HG03520 (cell line): ENCODE results near the gene PTPN6.

Experiments used
- ATAC-seq: cut with Tn5 transposase; IDR thresholded peaks from one replicate; pipeline ENCODE4 v1.9.1; 2021; ENCODE audit warnings: mild to moderate bottlenecking, moderate library complexity; ENCODE audit not compliant: unreplicated experiment

The PTPN6 gene

GRCh38 chr12:6921996-6922946 is 28.9 kb upstream of the PTPN6 start:
- ATAC-seq: no peak

- no peak for ATAC-seq
Measured at GRCh38 chr12:6923003-6923732, 28.0 kb upstream of the PTPN6 start.

GRCh38 chr12:6923851-6924250 is 27.3 kb upstream of the PTPN6 start:
- no peak for ATAC-seq

GRCh38 chr12:6925239-6925539 is 26.0 kb upstream of the PTPN6 start:
- ATAC-seq: no peak

- no peak for ATAC-seq
Measured at GRCh38 chr12:6925540-6926279, 25.4 kb upstream of the PTPN6 start.

- ATAC-seq: no peak
Measured at GRCh38 chr12:6927379-6928021, 23.7 kb upstream of the PTPN6 start, which contains the start of gene ATN1. TSS of gene ATN1 (plus strand) at chr12:6927959. CDS start at chr12:6934002, 6,043 bp downstream.

GRCh38 chr12:6928022-6928702 is 23.0 kb upstream of the PTPN6 start:
- no peak for ATAC-seq

GRCh38 chr12:6928703-6929407 is 22.3 kb upstream of the PTPN6 start:
- no peak for ATAC-seq

- ATAC-seq: no peak
Measured at GRCh38 chr12:6929466-6930452, 21.4 kb upstream of the PTPN6 start.

- no peak for ATAC-seq
Measured at GRCh38 chr12:6932766-6933165, 18.4 kb upstream of the PTPN6 start.

- ATAC-seq: no peak
Measured at GRCh38 chr12:6934110-6934509, 17.0 kb upstream of the PTPN6 start.

GRCh38 chr12:6935371-6936193 is 15.6 kb upstream of the PTPN6 start:
- no peak for ATAC-seq

GRCh38 chr12:6936194-6936635 is 14.9 kb upstream of the PTPN6 start:
- ATAC-seq: no peak

- no peak for ATAC-seq
Measured at GRCh38 chr12:6936636-6937480, 14.3 kb upstream of the PTPN6 start.

- ATAC-seq: peak; percentile 82
Measured at GRCh38 chr12:6937481-6938352, 13.4 kb upstream of the PTPN6 start.
